Stimulated activated CD8-positive, alpha-beta memory T cell treated with anti-CD3 and anti-CD28 coated beads, Interleukin-2, amount 100 ng/mL, for 1 hour (primary cell): ENCODE data around the gene SFXN1.
"Not testable (repeated sequence)": the region's sequence is repeated elsewhere in the genome, so short reads cannot be mapped to it uniquely, and the experiment has no call there.

Experiments used
- DNase-seq, 2 donors: peaks; one replicate each; pipeline ENCODE4 v3.0.0-alpha.2; 2020; ENCODE audit warnings: low read depth in 2 of 2

Gene SFXN1

DNA sequence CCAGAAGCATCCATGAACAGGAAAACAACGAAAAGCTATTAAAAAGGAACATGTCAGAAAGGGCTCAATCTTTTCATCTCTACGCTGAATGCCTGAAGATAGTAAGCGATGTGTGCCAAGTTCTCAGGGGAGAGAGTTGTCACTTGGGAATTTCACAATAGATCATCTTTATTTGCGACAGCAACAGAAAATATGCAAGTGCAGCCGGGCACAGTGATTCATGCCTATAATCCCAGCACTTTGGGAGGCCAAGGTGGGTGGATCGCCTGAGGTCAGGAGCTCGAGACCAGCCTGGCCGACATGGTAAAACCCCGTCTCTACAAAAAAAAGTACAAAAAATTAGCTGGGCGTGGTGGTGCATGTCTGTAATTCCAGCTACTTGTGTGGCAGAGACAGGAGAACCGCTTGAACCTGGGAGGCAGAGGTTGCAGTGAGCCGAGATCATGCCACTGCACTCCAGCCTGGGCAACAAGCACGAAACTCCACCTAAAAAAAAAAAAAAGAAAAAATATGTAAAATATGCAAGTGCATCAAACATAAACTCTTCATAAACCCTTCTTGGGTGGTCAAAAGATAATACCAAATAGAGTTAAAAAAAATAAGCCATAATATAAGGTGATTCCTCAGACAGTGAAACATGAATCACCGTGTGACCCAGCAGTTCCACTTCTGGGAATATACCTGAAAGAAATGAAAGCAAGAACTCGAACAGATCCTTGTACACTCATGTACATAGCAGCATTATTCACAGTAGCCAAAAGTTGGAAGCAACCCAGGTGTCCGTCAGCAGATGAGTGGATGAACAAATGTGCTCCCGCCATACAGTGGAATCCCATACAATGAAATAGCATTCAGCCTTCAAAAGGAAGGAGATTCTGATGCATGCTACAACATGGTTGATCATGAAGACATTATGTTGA, 16.2 kb downstream of the SFXN1 start:
- DNase-seq, result no peak

DNA sequence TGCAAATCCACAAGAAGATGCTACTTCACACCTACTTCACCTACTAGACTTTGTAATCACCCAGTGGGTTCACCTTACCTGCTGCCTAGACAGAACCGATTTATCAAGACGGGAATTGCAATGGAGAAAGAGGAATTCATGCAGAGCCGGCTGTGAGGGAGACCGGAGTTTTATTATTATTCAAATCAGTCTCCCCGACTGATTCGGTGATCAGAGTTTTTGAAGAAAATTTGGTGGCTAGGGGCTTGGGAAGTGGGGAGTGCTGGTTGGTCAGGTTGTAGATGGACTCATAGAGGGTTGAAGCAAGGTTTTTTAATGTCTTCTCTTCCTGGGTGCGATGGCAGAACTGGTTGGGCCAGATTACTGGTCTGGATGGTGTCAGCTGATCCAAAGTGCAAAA, 23.4 kb downstream of the SFXN1 start:
- no peak for DNase-seq

DNA sequence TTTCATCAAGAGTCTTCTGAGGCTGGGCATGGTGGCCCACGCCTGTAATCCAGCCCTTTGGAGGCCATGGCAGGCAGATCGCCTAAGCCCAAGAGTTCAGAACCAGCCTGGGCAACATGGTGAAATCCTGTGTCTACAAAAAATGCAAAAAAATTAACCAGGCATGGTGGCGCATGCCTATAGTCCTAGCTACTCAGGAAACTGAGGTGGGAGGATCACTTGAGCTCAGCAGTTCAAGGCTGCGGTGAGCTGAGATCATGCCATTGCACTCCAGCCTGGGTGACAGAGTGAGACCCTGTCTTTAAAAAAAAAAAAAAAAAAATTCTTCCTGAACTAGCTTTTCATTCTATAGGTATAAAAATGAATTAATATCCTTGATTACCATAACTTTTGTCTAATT, 29.3 kb downstream of the SFXN1 start:
- not testable (repeated sequence) for DNase-seq

DNA sequence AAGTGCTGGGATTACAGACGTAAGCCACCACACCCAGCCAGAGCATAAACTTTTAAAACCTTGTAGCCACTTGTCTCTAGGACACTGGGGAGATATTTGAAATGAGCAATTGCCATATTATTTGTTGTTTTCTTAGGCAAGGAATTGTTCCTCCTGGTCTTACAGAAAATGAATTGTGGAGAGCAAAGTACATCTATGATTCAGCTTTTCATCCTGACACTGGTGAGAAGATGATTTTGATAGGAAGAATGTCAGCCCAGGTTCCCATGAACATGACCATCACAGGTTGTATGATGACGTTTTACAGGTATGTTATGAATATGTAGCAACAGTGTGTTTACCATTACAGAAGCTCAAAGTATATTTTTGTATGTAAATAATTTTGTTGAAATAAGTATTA, 30.5 kb downstream of the SFXN1 start:
- DNase-seq, result no peak

DNA sequence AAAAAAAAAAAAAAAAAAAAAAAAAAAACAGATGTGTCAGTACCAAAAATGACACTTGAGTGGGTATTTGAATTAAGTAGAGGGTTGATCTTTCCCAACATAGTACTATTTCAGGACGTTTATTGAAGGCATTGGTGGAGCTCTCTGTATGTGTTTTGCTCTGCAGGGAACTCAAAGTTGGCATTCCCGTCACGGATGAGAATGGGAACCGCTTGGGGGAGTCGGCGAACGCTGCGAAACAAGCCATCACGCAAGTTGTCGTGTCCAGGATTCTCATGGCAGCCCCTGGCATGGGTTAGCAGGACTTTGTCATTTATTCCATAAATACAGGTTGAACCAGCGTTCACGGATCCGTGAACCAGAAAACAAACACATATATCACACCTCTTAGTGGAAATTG, 34.9 kb downstream of the SFXN1 start:
- no peak for DNase-seq

DNA sequence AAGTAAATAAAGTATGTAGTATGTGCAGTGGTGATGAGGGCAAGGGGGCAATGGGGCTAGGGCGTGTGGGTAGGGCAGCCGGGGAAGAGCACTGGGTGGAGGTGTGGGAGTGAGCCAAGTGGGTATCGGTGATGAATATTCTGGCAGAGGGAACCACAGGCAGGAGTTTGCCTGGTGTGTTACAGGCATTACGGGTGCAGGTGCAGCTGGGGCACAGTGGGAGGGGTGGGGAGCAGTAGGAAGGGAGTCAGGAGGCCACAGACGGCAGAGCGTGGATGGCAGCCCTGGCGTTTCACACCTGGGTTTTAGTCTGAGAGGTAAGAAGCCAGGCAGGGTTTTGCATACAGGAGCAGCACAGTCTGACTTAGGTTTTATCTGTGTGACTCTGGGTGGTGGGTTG, 35.4 kb downstream of the SFXN1 start:
- DNase-seq, result no peak

DNA sequence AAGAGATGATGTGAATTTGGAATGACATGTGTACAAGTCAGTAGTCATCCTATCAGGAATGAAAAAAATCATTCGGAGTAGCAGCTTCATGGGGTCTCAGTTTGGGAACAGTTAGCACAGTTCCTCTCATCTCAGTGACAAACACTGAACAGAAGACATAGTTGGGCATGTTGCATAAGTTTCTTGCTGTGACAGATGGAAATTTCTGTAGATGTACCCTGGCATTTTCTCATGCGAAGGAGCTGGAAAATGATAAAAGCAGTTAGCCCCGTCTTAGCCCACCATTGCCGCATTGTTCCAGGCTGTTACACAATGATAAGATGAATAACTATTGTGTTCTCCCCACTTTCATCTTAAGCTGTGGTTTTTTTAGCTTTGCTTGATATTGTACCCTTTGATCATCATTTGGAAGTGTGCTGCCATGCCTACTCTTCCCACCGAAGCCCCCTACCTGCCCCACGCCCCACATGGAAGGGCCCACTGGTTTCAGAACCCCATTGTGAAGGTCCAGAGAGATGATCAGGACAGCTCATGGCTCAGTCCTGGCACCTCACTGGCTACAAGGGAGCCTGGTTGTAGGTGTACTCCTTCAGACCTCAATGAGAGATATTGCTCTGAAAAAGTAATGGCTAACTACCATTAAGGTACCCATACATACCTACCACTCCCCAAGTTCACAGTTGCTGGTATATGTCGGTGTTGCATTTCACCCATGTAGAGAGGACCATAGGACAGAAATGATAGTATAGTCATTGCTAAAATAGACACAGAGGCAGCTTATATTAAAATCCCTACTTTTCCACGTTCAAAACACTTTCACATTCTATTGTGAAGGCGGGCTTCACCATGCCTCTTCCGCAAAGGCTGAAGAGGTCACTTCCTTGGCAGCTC, 38.8 kb downstream of the SFXN1 start:
- no peak for DNase-seq

DNA sequence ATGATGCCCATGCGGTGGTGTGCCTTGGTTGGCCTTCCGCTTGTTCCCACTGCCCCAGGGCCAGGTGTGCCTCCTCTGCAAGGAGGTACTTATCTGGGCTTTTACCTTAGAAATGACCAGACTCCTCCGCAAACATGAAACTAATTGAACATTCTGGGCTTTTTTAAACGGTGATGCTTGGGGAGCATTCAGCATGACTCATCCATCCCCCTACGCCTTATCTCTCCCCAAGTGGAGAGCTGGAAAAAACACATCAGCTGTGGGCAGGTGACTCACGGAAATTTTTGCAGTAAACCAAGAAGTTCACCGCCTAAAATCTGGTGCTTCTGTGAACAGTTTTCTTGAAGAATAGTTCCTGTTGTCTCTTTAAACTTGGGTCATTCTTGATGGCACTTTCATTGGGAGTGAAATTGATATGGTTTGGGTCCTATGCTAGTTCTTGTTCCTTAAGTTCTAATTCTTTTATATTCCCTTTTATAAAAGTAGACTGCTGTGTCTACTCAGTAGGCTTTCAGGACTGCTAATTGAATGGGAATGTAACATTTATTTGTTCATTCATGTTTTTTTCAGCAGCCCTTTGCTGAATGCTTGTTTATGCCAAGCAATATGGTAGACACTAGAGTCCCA, 39.6 kb downstream of the SFXN1 start:
- peak; percentile 35 to 65 for DNase-seq

DNA sequence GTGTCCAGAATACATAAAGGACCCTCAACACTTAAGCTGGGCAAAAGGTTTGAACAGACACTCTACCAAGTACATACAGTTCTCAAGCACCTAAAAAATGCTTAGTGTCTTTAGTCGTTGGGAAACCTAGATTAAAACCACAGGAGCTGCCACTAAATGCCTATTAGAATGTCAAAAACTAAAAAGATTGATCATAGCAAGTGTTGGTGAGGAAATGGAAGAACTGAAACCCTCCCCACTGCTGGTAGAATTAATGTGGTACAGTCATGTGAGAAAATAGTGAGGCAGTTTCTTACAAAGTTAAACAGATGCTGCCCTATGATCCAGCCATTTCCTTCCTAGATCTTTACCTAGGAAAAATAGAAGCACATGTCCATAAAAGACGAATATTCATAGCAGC, 40.6 kb downstream of the SFXN1 start:
- DNase-seq, result no peak

DNA sequence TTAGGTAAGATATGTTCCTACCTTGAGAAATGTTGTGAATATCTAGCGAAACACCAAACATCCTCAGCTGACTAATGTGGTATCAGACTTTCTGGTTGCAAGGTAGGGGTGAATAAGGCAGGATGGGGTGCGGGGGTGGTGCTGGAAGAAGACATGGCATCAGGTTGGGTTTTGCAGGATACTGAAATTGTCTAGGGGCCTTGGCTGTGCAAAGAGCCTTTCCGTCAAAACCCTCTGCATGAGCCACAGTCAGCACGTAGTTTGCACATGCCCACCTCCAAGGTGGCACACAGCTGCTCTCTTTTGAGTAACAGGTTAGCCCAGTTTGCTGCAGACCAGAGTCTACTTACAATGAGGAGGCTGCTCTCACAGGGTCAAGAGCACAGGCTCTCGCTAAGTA, 42.0 kb downstream of the SFXN1 start:
- DNase-seq, result no peak

DNA sequence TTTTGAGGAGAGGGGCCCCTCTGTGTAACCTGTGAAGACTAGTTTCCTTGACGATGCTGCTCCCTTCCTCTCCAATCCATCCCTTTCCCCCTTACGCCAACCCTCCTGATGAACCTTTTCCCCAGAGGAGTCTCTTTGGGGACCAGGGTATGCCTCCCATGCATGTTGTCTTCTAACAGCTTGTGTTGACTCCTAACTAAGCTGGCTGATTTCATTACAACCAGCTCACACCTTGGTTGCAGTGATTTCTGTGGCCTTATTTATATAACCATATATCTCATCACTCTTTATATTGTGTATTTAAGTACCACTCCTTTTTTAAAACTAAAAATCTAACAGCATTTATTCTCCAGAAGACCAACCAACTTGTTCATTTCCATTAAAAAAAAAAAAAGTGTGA, 42.5 kb downstream of the SFXN1 start:
- no peak for DNase-seq

DNA sequence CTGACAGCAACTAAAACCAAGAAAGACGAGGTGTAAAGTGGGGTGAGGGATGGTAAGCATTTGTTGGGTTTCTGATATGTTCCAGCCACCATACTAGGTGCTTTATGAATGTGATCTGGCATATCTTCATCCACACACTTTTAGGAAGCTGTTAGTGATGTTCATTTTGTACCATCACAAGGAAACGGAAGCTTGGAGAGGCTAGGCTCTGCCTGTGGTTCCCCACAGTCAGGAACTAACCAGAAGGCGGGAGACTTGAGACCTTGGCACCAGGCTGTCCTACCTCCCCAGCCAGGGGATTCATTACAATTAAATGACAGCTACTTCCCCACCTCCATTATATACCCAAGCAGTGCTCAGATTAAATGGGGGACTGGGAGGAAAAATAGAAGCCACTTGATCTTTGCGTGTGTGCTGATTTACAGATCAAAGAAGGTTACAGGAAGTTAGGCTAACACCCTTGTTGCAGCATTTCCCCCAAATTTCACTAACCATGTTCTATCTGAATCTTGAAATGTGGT, 43.0 kb downstream of the SFXN1 start:
- no peak for DNase-seq

DNA sequence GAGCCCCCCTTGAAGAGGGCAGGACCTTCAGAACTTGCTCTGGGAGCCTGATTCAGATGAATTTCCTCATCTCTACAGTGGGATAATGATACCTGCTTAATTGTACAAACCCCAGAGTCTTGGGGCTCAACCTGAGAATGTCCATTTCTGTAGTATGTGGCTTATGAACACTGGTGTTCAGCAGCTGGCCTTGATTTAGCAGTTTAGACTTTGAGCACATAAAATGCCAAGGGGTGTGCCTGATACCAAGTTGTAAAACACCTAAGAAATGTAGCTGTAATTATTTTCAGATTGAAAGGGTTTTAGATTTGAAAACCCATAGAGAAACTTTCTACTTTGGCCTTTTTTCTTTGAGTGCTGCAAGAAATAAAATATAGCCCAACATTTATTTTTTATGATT, 44.9 kb downstream of the SFXN1 start:
- no peak for DNase-seq

DNA sequence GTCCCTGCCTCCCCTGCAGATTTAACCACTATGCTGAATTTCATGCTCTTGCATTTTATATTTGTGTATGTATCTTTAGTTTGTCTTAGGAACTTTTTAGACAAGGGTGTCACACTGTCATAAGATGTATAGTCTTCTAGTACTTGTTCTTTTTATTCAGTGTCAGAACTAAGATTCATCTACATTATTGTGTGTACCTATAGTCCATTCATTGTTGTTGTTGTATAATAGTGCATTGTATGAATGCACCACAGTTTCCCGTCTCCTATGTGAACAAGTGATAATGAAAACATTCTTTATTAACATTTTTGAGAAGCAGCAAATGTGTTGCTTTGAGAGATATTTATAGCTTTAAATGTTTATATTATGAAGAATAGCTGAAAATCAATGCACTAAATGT, 45.9 kb downstream of the SFXN1 start:
- no peak for DNase-seq

DNA sequence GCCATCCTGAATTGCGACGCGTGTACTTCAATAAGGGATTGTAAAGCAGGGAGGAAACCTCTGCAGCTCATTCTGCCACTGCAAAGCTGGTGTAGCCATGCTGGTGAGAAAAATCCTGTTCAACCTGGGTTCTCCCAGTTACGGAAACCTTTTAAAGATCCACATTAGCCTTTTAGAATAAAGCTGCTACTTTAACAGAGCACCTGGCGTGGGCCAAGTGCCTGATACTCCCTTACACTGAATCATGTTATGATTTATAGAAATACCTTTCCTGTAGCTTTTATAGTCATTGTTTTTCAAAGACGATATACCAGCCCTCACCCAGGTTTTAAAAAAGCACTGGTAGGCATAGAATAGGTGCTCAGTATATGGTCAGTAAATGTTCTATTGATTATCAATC, 48.3 kb downstream of the SFXN1 start:
- DNase-seq, result no peak

DNA sequence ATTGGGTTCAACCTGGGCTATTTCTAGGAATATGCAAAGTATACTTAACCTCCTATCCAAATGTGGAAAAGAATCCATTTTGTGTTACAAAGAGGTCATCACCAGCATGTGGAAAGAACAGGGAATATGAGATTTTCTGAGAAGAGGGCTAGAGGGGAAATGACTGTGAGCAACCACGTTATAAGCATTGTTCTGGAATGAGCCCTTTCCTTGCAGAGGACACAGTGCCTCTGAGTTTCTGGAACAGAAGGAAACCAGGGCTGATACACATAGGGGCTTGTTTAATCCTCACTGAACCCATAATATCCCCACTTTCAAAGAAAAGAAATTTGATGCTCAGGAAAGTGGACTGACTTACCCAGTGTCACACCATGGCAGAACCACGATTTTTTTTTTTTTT, 53.0 kb downstream of the SFXN1 start:
- DNase-seq, result no peak

DNA sequence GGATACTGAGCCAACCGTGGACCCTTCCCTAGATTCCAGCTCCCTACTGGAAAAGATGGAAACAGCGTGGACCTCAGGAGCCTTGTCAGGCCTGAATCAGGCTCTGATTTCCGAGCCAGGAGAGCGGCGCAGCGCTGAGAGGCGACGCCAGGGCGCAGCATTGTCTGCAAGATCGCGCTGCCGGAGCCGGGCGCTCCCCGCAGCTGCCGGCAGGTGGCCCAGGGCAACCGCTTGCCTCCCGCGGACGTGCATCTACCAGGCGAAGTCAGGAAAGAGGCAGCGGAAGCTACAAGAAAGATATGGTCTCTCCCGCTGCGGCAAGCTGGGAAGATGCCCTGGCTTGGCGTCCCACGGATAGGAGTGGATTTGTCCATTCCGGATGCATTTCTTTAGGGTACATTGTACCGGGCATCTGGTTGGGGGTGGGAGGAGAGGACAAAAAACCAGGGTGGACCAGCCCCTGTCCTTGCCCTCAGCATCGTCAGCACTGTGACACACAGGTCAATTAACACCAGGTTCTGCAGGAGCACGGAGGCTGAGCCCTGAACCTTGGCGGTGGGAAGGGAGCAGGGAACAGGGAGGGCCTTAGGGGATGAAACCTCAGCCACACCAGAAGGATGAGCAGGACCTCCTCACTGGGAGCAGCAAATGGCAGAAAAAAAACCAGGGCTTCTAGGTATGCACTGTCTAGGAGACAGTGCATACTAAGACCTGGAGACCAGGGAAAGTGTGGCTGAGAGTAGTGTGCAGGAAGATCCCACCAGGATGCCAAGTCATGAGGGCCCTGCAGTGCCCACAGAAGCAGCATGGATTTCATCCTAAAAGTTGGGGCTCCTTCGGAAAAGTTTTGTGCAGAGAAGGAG, 55.9 kb downstream of the SFXN1 start:
- peak; percentile 60 to 67 for DNase-seq

DNA sequence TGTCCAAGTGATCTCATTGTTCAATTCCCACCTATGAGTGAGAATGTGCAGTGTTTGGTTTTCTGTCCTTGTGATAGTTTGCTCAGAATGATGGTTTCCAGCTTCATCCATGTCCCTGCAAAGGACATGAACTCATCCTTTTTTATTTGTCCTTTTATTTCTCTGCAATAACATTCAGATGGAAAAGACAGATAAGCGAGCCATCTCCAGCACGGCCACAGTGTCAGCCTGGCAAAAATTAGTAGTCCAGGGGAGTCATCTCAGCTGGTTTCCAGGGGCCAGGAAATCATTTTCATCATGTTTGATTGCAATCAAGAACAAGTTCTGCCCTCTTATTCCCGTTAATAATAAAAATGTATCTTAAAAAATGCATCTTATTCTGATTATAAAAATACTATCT, 57.0 kb downstream of the SFXN1 start:
- not testable (repeated sequence) for DNase-seq

DNA sequence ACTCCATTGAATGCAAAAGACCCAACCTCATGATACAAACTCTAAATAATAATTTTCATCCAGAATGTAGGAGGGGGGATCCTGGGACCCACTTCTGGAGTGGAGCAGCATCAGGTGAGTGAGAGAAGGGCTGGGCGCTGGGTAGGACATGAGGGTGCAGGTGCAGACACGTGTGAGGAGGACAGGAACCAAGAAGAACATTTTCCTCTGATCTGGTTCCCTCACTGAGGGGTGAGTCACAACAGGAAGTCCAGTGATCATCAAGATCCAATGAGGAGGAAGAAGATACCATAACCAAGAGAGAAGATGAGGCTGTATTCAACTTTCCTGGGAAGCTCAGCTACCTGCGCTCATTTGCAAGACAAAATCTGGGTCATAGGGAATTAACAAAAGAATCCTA, 57.4 kb downstream of the SFXN1 start:
- DNase-seq, result no peak

DNA sequence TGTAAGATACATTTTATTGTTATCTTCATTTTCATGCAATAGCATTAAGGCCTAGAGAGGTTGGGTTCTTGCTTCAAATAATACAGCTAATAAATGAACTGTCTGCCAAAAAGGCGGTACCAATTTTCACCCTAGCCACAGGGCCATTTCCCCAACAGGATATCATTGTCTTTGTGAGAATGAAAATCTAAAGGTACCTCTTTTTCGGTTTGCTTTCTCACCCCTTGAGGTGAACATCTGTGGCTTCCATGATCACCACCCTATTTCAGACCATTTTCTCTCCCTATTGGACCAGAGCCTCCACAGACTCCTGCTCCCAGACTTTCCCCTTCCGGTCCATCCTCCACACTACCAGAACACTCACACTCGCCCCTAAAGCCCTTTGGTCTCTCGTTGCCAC, 60.2 kb downstream of the SFXN1 start:
- DNase-seq, result no peak

DNA sequence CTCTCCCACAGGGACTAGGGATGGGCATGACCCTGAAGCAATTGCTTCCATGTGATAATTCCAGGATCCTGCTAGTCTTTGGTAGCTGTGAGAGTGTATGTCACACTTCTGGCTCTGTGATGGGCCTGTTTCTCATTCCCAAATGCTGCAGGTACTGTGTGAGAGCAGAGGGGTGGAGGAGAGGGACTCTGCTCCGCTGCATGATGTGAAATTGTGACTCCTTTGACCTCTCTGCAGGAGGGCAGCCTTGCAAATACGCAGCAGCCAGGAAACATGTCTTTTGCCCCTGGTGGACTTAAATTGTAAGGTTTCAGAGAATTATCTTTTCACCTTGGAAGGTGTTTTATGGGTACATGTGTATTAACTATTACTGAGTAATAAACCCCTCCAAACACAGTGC, 61.6 kb downstream of the SFXN1 start:
- DNase-seq, result no peak
